ENCODE measurements around the gene HAND2.

The HAND2 gene

DNA sequence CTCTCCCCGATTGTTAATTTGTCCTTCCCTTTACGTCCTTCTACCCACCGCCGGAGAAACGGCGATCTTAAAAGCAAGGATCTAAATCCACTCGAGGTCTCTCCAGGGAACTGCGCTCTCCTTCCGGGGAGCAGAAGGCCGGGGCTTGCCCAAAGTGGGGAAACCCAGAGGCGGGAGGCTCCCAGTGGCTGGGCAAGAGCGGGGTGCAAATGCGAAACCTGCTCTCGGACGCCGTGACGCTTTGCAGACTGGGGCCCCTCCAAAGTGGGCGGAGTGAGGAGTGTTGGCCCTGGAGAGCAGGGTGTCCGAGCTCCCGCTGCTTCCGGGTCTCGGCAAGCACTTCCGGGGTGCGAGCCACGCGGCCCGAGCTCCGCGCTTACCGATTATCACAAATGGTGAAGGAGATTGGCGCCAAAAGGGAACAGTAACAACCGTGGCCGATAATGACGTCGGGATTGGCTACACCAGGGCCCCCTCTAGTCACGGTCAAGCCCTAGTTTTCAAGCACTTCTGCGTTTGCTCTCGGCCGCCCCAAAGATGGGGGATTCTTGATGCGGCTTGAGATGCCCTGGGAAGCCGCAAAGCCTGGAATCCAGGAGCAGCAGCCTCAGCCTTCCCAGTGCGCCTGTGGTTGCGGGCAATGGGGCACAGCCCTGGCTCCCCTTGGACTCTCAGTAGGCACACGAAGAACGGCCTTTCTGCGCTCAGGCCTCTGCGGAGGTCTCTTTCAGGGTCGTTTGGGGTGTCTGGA, 29.0 kb downstream of the HAND2 start:
- no peak for DNase-seq

DNA sequence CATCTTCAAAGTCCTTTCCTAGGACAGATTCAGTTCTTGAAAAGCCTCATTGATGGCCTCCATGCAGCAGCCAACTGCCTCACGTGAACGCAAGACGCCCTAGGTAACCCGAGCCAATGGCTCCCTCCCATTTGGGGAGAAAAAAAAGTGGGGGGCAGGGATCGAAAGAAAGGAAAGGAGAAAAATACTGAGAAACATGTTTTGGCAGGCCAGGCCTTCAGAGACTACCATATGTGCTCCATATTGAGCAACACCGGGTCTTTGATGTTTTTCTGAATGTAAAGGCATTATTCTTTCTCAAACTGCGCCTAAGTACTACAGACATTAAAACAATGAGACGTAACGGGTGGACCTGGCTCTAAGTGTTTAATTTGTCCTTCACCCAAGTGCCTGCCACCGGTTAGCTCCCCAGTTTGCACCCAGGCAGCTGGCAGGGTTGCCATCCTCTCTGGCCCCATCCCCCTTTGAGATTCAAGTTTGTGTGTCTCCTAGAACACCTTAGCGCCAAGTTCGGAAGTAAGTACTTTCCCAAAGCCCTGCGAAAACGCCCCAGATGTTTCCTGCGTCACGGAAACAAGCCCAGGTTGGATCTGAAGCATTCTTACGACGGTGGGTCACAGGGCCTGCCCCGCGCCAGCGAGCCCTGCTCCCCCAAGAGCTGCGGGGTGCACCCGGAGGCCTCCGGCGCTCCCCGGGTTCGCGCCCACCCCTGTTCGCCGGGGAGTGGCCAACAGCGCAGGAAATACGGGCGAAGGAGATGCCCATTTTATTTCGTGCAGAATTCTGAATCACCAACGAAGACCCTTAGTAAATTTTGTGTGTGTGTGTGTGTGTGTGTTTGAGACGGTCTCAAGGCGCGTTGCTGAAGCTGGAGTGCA, 30.1 kb downstream of the HAND2 start:
- DNase-seq, result no peak

DNA sequence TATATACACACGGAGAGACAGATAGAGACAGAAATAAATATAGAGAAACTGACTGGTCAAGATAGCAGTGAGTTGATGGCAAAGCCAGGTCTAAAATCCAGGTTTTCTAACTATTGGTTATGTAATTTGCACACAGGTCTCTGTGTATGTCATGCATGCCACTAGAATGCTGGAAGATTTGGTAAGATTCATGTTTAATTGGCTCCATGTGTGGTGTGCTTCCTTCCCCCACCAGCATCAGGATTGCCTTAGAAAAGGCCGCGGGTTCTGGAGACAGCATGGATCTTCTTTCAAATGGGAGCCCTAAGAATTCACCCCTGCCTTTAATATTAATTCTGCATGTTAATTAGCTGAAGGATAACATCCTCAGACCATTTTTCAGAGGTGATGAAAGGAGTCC, 31.3 kb downstream of the HAND2 start:
- no peak for DNase-seq

DNA sequence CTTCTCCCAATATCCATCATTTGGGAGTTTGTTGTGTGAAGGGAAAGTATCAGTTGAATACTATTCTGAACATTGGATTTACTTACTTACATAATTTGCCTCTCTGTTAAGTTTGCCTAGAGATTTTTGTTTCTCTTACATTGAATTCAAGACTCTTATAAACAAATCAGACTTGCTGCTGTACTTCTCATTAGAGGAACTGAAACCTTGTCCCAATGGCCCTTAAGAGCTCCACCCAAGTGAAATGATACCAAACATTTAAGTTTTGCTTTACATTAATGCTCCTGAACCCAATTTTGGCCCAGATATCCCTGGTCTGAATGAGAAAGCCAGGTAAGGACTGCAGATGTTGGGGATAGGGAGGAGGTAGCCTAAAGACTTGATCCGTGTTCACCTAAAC, 32.0 kb downstream of the HAND2 start:
- no peak for DNase-seq

DNA sequence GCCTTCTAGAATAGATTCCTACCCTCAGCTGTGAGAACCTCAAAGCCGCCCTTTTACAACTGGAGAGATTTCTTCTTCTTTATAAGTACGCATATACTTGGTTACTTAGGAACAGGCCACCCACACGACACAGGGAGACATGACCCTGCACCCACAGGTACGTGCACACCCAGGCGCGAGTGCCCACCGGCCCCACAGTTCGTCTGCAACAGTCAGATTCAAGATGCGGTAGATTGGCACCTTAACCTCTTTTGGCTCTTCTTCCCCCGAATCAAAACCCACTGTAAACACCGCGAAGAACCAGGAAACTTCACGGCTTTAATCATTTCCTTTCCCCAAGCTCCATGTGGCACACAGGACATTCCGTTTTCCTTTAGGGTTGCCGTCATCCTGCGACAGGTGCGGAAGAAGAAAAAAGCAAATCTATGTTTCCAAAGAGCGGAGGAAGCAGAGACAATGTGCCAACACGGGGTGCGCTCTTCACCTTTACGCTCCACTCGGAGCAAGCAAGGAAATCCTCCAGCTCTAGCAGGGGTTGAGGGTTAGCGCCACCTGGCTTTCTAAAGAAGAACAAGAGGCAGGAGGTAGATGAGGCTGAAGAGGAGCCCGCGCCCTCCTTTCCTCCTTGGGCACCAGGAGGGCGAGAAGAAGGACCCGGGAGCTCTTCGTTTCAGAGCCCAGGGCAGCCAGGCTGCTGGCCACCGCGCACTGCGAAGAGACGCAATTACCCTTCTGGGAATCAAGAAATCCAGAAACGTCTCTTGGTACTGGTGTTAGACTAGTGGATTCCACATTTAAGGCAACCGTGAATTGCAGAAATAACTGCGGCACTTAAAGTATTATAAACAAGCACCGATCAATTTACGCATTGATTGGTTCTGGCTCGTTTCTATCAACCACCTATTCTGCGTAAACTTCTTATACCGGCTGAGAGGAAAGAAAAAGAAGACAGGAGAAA, 35.7 kb downstream of the HAND2 start:
- peak; percentile 67 for DNase-seq

DNA sequence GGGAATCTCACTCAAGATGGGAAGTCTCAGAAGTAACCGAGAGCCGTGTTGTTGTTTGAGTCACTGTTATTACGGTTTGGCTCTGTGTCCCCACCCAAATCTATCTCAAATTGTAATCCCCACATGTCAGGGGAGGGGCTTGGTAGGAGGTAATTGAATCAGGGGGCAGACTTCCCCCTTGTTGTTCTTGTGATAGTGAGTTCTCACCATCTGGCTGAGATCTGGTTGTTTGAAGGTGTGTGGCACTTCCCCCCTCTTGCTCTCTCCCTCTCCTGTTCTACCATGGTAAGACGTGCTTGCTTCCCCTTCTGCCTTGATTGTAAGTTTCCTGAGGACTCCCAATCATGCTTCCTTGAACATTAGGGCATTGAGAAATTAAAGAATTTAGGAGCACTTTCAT, 37.0 kb downstream of the HAND2 start:
- DNase-seq, result no peak

DNA sequence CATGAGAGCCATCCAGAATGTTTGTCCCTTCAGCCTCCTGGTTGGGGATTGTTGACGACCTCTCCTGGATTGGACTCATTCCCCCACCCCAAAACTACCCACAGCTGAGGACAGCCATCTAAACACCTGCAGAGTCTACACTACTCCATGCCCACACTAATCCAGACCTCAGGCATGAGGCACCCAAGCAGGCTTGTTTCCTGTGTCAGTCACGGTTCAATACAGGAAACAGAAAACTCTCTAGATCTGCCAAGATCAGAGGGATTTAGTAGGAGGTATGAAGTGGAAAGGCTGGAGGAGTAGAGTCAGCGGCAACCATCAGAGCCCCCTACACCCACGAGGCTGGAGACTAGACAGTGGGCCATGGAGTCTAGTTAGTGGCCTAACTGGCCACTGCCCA, 37.7 kb downstream of the HAND2 start:
- DNase-seq, result no peak

DNA sequence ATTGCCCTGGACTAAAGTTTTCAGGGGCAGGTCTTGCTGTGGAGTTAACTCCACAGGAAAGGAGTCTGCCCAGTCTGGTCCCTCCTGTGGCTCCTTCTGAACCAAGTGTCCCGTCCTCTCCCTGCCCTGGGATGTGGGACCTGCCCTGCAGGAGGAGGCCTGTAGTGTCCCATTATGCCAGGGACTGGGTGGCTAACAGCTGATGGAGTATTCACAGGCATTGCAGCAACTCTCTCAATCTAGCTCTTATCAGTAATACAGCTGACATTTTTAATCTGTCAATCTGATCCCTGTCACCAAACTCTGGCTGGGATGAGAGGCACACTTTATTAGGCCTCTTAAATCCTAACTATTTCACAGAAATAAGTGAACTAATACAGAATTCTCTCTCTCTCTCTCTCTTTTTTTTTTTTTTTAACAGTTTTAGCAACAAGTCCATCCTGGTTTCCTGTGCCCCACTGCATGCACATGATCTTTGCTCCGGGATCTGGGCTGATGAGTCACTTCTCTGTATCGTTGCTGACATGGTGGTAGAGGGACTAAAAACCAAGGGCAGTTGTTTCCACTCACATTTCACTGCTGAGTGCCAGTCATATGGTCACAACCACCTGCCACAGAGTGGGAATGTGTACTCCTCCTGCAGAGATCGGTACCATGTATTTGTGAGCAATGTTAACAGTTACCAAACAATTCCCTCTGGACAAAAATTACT, 39.1 kb downstream of the HAND2 start:
- peak; percentile 79 for DNase-seq

DNA sequence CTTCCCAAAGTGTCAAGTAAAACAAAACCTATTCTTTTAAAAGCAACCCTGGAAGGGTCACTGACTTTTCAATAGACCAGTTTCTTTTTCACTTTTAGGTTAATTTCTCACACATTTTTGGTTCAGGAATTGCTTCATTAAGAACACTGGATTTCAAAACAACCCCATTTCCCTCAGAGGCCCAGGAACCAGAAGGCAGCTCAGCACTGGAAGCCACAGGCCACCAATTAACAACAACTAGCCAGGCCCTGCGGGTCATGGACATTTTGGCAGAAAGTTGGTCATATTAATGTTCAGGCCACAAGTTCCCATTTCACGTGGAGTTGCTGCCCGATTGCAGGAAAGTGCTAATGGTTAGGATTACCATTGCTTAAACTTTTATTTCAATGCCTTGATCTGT, 39.8 kb downstream of the HAND2 start:
- no peak for DNase-seq

DNA sequence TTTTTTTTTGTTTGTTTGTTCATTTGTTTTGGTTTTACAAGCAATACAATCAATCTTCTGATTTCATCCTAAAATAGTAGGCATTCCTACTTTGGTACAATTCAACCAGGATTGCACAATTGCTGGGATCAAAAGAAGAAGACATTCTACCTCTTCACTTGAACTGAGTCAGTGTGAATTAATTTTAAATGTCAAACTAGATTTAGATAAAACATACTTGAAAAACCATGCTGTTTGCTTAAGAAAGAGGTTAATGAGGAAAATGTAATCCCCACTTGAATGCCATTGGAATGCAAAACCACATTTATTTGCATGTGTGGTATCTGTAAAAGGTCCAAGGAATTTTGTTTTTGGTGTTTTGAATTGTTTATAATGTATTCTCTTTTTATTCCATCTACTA, 40.5 kb downstream of the HAND2 start:
- DNase-seq, result peak; percentile 60

DNA sequence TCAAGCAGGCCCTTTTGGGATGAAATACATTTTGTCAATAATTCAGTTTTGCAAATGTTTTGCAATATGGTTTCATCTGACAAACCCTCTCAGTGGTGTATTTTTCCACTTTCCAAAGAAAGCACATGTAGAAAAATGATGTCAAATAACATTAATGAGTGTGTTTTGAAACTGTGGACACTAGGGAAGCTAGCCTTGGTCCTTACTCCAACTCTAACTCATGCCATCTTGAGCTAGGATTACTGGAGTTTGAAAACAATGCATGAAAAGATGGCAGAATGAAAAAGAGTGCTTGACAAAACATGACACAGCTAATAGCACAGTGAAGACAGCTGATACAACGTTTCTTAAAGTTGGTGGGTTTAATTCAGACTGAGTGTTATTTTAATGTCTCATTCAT, 41.4 kb downstream of the HAND2 start:
- peak; percentile 50 for DNase-seq

DNA sequence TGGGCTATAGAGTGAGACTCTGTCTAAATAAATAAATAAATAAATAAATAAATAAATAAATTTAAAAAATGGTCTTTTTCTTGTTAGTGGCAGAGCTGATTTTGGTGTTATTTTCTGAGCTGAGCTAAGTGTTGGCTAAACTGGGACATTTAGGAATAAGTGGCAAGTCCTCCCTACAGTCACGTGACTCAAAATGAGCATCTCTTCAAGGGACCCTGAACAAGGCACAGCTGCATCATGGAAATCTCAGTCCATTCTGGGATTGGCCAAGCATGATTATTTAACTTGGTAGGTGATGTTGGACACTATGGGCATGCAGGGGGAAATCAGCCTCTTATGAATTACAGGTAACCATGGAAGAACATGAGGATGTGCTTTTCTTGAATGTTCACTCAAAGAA, 42.0 kb downstream of the HAND2 start:
- no peak for DNase-seq

DNA sequence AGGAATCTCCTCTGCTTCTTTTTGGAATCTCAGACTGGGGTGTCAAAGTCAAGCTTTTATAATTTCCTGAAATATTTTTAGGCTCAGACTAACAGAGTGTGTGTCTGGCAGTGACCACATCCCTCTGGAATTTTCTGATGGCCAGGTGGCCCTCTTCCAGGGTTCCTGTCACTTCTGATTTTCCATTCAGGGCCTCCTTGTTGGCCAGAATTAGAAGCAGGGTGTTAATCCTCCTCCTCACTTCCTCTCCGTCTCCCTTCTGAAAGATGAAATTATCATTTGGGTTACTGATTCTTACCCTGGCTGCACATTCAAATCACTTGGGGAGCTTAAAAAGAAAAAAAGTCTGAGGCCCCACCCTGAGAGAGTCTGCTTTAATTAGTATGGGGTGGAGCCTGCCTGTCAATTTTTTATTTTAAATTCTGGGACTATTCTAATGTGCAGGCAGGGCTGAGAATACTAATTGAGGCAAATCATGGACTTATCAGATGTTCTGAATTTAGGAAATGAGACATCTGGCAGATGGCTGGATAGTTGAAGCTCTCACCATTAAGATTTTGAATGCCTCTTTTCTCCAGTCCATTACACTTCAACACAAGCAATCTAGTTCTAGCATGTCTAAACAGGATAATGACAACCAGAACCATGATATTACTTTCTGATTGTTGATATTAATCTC, 43.2 kb downstream of the HAND2 start:
- DNase-seq, result no peak

DNA sequence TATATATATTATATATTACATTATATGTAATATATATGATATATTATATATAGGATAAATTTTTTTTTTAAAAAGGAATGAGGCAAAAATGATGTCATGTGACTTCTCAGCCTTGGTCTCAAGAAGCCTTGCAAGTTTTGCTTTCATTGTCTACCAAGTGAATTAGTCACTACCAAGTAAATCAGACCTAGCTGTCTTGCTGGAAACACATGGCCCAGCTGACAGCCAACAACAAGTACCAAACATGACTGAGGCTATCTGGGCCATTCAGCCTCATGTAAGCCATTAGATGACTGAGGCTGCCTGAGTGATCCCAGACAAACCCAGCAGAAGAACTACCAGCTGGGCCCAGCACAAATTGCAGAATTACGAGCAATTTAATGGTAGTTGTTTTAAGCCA, 44.9 kb downstream of the HAND2 start:
- no peak for DNase-seq

DNA sequence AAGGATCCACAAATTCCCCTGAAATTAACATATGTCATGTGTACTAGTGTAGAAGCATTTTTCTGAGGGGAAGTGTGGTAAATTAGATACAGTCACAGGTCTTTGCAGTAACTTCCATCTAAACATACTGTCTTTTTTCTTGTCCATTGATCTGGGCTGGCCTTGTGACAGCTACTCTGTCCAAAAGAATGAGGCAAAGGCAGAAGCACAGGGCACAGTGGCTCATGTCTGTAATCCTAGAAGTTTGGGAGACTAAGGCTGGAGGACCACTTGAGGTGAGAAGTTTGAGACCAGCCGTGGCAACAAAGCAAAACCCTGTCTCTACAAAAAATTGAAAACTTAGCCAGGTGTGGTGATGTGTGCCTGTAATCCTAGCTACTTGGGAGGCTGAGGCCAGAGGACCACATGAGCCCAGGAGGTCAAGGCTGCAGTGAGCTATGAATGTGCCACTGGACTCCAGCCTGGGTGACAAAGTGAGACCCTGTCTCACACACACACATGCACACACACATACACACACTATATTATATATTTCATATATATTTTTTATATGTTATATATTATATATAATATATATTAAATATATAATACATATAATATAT, 47.6 kb downstream of the HAND2 start:
- DNase-seq, result no peak

DNA sequence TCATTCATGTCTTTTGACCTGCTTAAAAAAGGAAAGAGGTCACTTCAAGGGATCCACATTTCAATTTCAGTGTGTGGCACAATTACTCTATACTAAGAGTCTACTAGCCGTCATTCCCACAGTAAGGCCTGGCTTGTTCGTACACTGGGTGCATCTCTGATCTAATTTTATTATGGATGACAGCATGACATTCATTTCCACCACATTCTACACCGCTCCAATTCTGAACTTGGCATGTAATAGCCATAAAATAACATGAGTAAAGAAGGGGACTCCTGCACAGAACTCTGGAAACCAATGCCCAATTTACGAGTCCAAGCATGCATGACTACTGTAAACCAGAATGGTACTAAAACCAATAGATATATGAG, 51.1 kb downstream of the HAND2 start:
- no peak for DNase-seq

DNA sequence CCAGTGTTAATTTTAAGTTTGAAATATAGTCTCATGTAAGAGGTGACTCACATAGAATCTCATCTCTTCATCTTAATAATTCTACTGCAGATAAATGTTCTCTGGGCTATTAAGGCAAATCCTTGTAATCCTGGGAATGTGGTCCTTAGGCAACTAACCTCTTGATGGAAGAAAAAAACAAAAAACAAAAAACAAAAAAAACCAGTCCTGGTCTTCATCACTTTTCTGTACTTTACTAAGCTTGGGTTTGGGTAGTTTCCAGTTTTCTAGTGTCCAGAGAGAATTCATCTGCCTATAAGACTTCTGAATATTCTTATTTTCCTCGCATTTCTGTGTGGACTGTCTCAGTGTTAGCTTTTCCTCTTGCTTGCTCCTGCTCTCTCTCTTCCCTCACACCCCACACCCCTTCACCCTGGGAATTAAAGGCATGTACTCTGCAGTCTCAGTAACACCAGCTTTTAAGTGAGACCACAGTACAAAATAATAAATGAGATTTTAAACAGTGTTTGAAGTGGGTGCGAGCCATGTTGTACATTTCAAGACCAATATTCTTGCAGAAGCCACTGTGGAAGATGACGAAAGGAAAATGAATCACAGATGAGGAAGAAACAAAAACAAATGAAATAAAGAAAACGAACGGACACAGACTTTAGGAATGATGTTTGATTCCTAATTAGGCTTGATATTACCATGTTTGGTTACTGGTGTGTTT, 51.7 kb downstream of the HAND2 start:
- DNase-seq, result peak; percentile 76

DNA sequence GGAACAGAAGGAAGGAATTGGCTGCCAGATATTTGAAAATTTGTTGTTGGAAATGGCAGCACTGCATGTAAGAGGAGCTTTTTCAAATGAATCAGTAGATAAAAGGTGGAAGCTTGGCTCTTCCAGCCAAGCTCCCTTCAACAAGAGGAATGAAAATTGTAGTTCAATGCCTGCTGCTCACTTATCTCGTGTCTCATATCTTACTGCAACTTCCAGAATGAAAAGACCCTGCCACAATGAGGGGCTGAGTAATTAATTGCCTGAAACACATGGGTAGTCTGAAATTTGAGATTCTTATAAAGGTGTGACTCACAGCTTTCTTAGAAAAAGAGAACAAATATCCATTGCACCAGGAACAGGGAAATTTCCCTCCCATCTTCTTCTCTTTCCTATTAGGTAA, 53.0 kb downstream of the HAND2 start:
- DNase-seq, result no peak

Data from fibroblast of skin of back (primary cell).